GM19239 (cell line): Measurements from ENCODE around the gene G0S2.

Source experiments
- DNase-seq: peaks from one replicate; pipeline ENCODE4 v3.0.0; 2011; ENCODE audit warnings: low spot score; ENCODE audit not compliant: insufficient read length
- FAIRE-seq: peaks from 2 replicates; lab custom pipeline; 2011; peaks lifted over from hg19 to GRCh38; lab: Jason Lieb, UNC

Gene G0S2

GRCh38 chr1:209647156-209647555 is 28.1 kb upstream of the G0S2 start:
- DNase-seq (no peak), FAIRE-seq (no peak)

- FAIRE-seq (no peak), DNase-seq (no peak)
Observed at GRCh38 chr1:209648346-209648745, 26.9 kb upstream of the G0S2 start.

- no peak for DNase-seq
- no peak for FAIRE-seq
Observed at GRCh38 chr1:209648931-209649776, 26.1 kb upstream of the G0S2 start.

GRCh38 chr1:209650454-209650853 is 24.8 kb upstream of the G0S2 start:
- DNase-seq: no peak
- no peak for FAIRE-seq

- peak; percentile 35 for FAIRE-seq
Observed at GRCh38 chr1:209651138-209651587, 24.0 kb upstream of the G0S2 start.

GRCh38 chr1:209652121-209652735 is 23.0 kb upstream of the G0S2 start, which contains the start of gene LAMB3:
Gene LAMB3 (minus strand): TSS chr1:209652425. CDS start chr1:209650944, 1,481 bp downstream.
- FAIRE-seq: no peak
- DNase-seq: no peak

More at GRCh38 chr1:209651138-209651587, 24.0 kb upstream of the G0S2 start:
- no peak for DNase-seq

- DNase-seq: no peak
Observed at GRCh38 chr1:209652873-209653401, 22.3 kb upstream of the G0S2 start.

GRCh38 chr1:209653915-209654351 is 21.3 kb upstream of the G0S2 start:
- peak; percentile 40 for DNase-seq

More at GRCh38 chr1:209652873-209653401, 22.3 kb upstream of the G0S2 start:
- FAIRE-seq: peak; percentile 51

GRCh38 chr1:209655411-209656231 is 19.6 kb upstream of the G0S2 start:
- DNase-seq (no peak), FAIRE-seq (no peak)

More at GRCh38 chr1:209653915-209654351, 21.3 kb upstream of the G0S2 start:
- FAIRE-seq: peak; percentile 93

GRCh38 chr1:209657140-209657879 is 17.9 kb upstream of the G0S2 start:
- FAIRE-seq (no peak), DNase-seq (no peak)

GRCh38 chr1:209657918-209658317 is 17.3 kb upstream of the G0S2 start:
- DNase-seq: no peak

GRCh38 chr1:209659909-209660308 is 15.3 kb upstream of the G0S2 start:
- DNase-seq (no peak), FAIRE-seq (peak; percentile 89)

More at GRCh38 chr1:209657918-209658317, 17.3 kb upstream of the G0S2 start:
- FAIRE-seq: no peak

GRCh38 chr1:209661071-209661470 is 14.1 kb upstream of the G0S2 start:
- DNase-seq (no peak), FAIRE-seq (no peak)

- DNase-seq (no peak), FAIRE-seq (no peak)
Observed at GRCh38 chr1:209662879-209663327, 12.3 kb upstream of the G0S2 start.

- no peak for FAIRE-seq
- no peak for DNase-seq
Observed at GRCh38 chr1:209667103-209667502, 8.1 kb upstream of the G0S2 start.

- FAIRE-seq (no peak), DNase-seq (no peak)
Observed at GRCh38 chr1:209667708-209668107, 7.5 kb upstream of the G0S2 start.

- FAIRE-seq (no peak), DNase-seq (no peak)
Observed at GRCh38 chr1:209670441-209671082, 4.7 kb upstream of the G0S2 start.

- FAIRE-seq (peak; percentile 96), DNase-seq (peak; percentile 46)
Observed at GRCh38 chr1:209672705-209673630, 2.2 kb upstream of the G0S2 start.
